MM.1S (cell line): ENCODE data around the gene BRIP1.

Experiments used
- EZH2 ChIP-seq: fragments of 300-600 bp; sonication (generic); optimal IDR thresholded peaks from 2 replicates; pipeline ENCODE3; 2017; ENCODE audit warnings: low read depth, mild to moderate bottlenecking, antibody characterized with exemption, low read length, mixed read lengths
- EZH2phosphoT487 ChIP-seq: fragments of 300-600 bp; sonication (generic); IDR thresholded peaks from 2 replicates; pipeline ENCODE4 v1.6.1; 2018; ENCODE audit warnings: antibody characterized with exemption, low read length
- TF ChIP-seq, protein P1 (sequence below): fragments of 300-600 bp; sonication (generic); IDR thresholded peaks from 2 replicates; pipeline ENCODE4 v1.5.1; 2016; ENCODE audit warnings: antibody characterized with exemption, low read length, mixed read lengths

DNA sequence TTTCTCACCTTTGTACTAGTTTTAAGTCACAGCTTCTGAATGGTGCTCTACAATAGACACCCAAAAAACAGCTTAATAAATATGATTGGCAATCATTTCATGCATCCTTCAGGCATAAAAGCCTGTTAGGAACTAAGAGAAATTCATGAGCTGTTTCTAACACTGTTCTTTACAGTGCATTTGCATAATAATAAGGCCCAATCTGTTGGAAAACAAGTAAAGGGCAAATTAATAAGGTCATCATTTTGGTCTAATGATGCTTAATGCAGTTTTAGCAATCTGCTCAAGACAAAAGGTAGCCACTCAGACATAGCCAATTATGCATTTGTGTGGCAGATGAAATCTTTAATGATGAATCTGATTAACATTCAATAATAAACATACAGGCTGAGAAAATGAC is 216.8 kb downstream of the BRIP1 start:
- TF ChIP-seq EZH2: no peak
- TF ChIP-seq, protein P1, sequence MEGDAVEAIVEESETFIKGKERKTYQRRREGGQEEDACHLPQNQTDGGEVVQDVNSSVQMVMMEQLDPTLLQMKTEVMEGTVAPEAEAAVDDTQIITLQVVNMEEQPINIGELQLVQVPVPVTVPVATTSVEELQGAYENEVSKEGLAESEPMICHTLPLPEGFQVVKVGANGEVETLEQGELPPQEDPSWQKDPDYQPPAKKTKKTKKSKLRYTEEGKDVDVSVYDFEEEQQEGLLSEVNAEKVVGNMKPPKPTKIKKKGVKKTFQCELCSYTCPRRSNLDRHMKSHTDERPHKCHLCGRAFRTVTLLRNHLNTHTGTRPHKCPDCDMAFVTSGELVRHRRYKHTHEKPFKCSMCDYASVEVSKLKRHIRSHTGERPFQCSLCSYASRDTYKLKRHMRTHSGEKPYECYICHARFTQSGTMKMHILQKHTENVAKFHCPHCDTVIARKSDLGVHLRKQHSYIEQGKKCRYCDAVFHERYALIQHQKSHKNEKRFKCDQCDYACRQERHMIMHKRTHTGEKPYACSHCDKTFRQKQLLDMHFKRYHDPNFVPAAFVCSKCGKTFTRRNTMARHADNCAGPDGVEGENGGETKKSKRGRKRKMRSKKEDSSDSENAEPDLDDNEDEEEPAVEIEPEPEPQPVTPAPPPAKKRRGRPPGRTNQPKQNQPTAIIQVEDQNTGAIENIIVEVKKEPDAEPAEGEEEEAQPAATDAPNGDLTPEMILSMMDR: no peak
- no peak for TF ChIP-seq EZH2phosphoT487
